SU-DHL-6 (cell line): ENCODE data around the gene FBXL13.
"Not testable (repeated sequence)": the region's sequence is repeated elsewhere in the genome, so short reads cannot be mapped to it uniquely, and the experiment has no call there.

Experiments
- CTCF ChIP-seq: fragments of 200-600 bp; sonication (generic); IDR thresholded peaks from one replicate; pipeline ENCODE4 v1.5.1; 2017; ENCODE audit warnings: antibody characterized with exemption, mild to moderate bottlenecking, low read length, moderate library complexity; ENCODE audit not compliant: insufficient read depth, poor library complexity, severe bottlenecking
- EZH2phosphoT487 ChIP-seq: fragments of 200-600 bp; sonication (generic), shearing (Covaris generic); conservative IDR thresholded peaks from 2 replicates; pipeline ENCODE4 v1.6.1; 2018; ENCODE audit warnings: mild to moderate bottlenecking, antibody characterized with exemption, low read length, moderate library complexity, mixed read lengths

DNA sequence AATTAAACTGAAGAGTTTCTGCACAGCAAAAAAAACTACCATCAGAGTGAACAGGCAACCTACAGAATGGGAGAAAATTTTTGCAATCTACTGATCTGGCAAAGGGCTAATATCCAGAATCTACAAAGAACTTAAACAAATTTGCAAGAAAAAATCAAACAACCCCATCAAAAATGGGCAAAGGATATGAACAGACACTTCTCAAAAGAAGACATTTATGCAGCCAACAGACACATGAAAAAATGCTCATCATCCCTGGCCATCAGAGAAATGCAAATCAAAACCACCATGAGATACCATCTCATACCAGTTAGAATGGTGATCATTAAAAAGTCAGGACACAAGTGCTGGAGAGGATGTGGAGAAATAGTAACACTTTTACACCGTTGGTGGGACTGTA, 53.1 kb downstream of the FBXL13 start:
- TF ChIP-seq CTCF, EZH2phosphoT487: not testable (repeated sequence)
